ENCODE data around the gene PLEKHB1. TPM values are rescaled to one million over a fixed set of nuclear protein-coding genes. Genes with fewer than 3 reads are reported as not detected.

PLEKHB1 gene
- total RNA-seq, 4 donors from 2014 or later = 1.1 to 8.2 (median 4.2) TPM

GRCh38 chr11:73622926-73623593, 23.3 kb upstream of the PLEKHB1 start:
- no peak for DNase-seq (ENCODE audit: low spot score)
- ATAC-seq (ENCODE audit: low FRiP score) = no peak
- TF ChIP-seq CTCF (IDR thresholded peaks at IDR 0.05) = no peak

GRCh38 chr11:73623686-73624085, 22.7 kb upstream of the PLEKHB1 start:
- no peak for ATAC-seq (ENCODE audit: low FRiP score)
- DNase-seq (ENCODE audit: low spot score) = no peak
- TF ChIP-seq CTCF (IDR thresholded peaks at IDR 0.05) = no peak

GRCh38 chr11:73625696-73626318, 20.6 kb upstream of the PLEKHB1 start:
- DNase-seq (ENCODE audit: low spot score) (no peak), ATAC-seq (ENCODE audit: low FRiP score) (peak; percentile 64)
- peak in 1 of 3 donors; percentile 70 for TF ChIP-seq CTCF (IDR thresholded peaks at IDR 0.05)

GRCh38 chr11:73629907-73630306, 16.5 kb upstream of the PLEKHB1 start:
- TF ChIP-seq CTCF (IDR thresholded peaks at IDR 0.05) = no peak
- ATAC-seq (ENCODE audit: low FRiP score) (no peak), DNase-seq (ENCODE audit: low spot score) (no peak)

- ATAC-seq (ENCODE audit: low FRiP score) = no peak
- no peak for TF ChIP-seq CTCF (IDR thresholded peaks at IDR 0.05)
- no peak for DNase-seq (ENCODE audit: low spot score)
Observed at GRCh38 chr11:73632996-73633395, 13.4 kb upstream of the PLEKHB1 start.

- ATAC-seq (ENCODE audit: low FRiP score) = no peak
- DNase-seq (ENCODE audit: low spot score) = no peak
- TF ChIP-seq CTCF (IDR thresholded peaks at IDR 0.05) = no peak
Observed at GRCh38 chr11:73633999-73634398, 12.4 kb upstream of the PLEKHB1 start.

- ATAC-seq (ENCODE audit: low FRiP score) (no peak), DNase-seq (ENCODE audit: low spot score) (no peak)
- no peak for TF ChIP-seq CTCF (IDR thresholded peaks at IDR 0.05)
Observed at GRCh38 chr11:73635721-73636120, 10.7 kb upstream of the PLEKHB1 start.

All from omental fat pad (tissue), 4 donors.